ENCODE results near the gene KRT17.

The KRT17 gene

GRCh38 chr17:41581366-41582060 is 42.9 kb downstream of the KRT17 start:
- Histone ChIP-seq H3K36me3 (no peaks in the 10 kb centered on the region), H3K27ac (no peak overlapping the region), H3K4me1 (ENCODE audit: control insufficient read depth in 1 of 2, insufficient read depth in 1 of 2, low read depth in 1 of 2, low read length in 1 of 2) (peaks cover 3 to 4% of the 10 kb centered on the region in 2 experiments), H3K4me3 (ENCODE audit: low read depth in 1 of 2, low read length in 1 of 2) (no peak overlapping the region), H3K9me3 (no peaks in the 10 kb centered on the region), H3K27me3 (no peaks in the 10 kb centered on the region)
- no peak for TF ChIP-seq CTCF (IDR thresholded peaks at IDR 0.05)

DNA sequence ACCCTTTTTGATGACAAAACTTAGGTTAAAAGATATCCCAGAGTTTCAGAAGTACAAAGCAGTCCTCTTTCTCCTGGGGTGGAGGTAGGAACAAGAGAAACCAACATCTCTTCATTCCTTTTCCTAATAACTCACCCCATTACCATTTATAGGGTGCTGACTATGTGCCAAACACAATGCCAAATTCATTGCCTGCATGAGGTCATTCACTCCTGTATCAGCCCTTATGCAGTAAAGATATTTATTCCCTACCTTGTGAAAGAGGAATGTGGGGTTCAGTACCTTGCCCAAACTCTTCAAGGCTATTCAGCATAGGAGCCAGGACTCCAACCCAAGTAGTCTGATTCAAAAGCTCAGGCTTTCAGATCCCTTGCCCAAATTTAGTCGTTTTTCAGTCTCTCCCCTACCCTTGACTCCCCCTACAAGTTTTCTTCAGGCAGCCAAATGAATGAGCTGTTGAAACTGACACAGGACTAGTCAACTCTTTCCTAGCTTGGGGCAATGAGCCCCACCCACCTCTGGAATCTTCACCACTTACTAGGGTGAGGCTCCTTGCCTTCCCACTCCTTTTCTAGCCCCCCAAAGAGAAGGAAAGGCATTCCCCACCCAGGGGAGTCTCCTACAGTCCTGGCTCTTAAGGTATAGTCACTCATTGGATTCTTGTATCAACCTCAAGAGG is 43.5 kb downstream of the KRT17 start:
- Histone ChIP-seq H3K27ac (no peak overlapping the region), H3K9me3 (no peaks in the 10 kb centered on the region), H3K27me3 (no peaks in the 10 kb centered on the region), H3K4me3 (ENCODE audit: low read depth in 1 of 2, low read length in 1 of 2) (no peak overlapping the region), H3K36me3 (no peaks in the 10 kb centered on the region), H3K4me1 (ENCODE audit: control insufficient read depth in 1 of 2, insufficient read depth in 1 of 2, low read depth in 1 of 2, low read length in 1 of 2) (peaks cover 3 to 4% of the 10 kb centered on the region in 2 experiments)
- TF ChIP-seq CTCF (IDR thresholded peaks at IDR 0.05) = no peak

GRCh38 chr17:41580244-41580575 is 44.2 kb downstream of the KRT17 start:
- Histone ChIP-seq H3K4me1 (ENCODE audit: control insufficient read depth in 1 of 2, insufficient read depth in 1 of 2, low read depth in 1 of 2, low read length in 1 of 2) (peaks cover 3 to 4% of the 10 kb centered on the region in 2 experiments), H3K27me3 (no peaks in the 10 kb centered on the region), H3K27ac (no peak overlapping the region), H3K4me3 (ENCODE audit: low read depth in 1 of 2, low read length in 1 of 2) (no peak overlapping the region), H3K36me3 (no peaks in the 10 kb centered on the region), H3K9me3 (no peaks in the 10 kb centered on the region)
- TF ChIP-seq CTCF (IDR thresholded peaks at IDR 0.05) = no peak

DNA sequence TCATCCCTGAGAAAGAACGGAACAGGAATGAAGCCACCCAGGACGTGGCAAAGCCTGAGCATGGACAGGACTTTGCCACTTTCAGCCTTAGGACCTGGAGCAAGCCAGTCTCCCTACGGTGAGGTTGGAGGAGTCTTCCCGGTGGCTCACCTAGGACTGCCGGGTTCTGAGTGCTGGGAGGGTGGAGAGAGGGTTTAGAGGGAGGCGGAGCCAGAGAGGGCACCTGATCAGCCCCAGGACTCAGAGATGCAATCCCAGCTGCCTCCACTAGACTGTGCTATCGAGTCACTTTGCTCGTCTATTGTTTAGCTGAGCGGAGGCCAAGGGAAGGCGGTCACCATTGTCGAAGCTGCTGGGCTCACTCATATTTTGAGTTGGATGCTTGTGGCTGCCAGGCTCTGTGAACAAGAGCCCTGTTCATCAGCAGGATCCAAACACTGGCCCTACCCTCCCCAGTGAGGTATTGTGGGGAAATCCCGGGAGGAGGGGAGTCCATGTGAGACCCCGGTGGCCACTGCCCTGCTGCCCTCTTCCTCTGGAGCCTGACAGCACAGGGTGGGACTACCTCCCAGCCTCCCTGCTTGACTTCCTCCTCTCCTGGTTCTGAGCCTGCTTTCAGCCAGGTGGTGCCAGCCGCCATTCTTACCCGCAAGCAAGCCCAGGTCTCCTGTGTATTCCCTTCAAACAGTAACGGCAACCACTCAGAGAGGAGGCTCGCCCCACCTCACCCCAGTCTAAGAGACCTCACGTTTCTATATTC is 44.7 kb downstream of the KRT17 start:
- peaks cover 3 to 4% of the 10 kb centered on the region in 2 experiments for H3K4me1 ChIP-seq (ENCODE audit: control insufficient read depth in 1 of 2, insufficient read depth in 1 of 2, low read depth in 1 of 2, low read length in 1 of 2)
- H3K4me3 ChIP-seq (ENCODE audit: low read depth in 1 of 2, low read length in 1 of 2) = no peak overlapping the region
- no peaks in the 10 kb centered on the region for H3K27me3 ChIP-seq
- H3K36me3 ChIP-seq = no peaks in the 10 kb centered on the region
- H3K9me3 ChIP-seq = no peaks in the 10 kb centered on the region
- peak; percentile 82 for TF ChIP-seq CTCF (IDR thresholded peaks at IDR 0.05)
- H3K27ac ChIP-seq = no peak overlapping the region

DNA sequence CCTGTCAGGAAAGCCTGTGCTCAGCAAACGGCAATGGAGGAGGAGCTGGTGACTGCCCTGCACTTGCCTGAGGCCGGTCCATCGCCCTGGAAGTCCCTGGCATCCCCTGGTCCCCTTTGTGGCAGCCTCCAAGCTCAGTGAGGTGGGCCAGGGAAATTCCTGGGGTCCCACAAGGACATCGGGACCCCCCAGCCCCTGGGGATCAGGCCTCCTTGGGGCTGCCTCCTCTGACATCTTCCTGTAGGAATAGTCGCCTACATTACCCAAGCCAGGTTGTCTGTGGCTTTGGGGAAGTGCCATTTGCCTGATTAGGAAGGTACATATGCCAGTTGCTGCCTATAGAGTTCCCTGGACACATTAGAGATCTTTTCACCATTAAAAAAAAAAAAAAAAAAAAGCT is 45.4 kb downstream of the KRT17 start:
- Histone ChIP-seq H3K4me1 (ENCODE audit: control insufficient read depth in 1 of 2, insufficient read depth in 1 of 2, low read depth in 1 of 2, low read length in 1 of 2) (peaks cover 3 to 4% of the 10 kb centered on the region in 2 experiments), H3K36me3 (no peaks in the 10 kb centered on the region), H3K9me3 (no peaks in the 10 kb centered on the region), H3K27me3 (peaks cover 3% of the 10 kb centered on the region), H3K27ac (no peak overlapping the region), H3K4me3 (ENCODE audit: low read depth in 1 of 2, low read length in 1 of 2) (no peak overlapping the region)
- TF ChIP-seq CTCF (IDR thresholded peaks at IDR 0.05) = no peak
